ENCODE measurements around the gene ARMC3.

ARMC3 gene

DNA sequence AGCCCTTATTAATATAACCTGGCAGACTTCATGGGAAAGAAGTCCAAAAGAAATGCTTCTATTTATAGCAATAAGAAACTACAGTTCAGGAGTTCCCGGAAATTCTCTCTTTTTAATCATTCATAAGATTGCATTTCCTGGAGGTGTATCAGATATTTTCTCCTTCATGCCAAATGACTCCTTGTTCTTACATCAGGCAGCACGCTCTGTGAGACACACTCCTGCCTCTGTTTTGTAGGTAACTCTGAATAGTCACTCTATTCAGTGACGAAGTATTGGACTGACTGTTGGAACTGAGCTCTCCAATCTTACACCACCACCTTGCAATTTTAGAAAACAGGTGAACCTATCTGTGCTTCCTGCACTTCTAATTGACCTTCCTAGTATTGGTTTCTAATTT lies 88.8 kb downstream of the ARMC3 start:
- no peak overlapping the region for H3K4me3 ChIP-seq (ENCODE audit: low read depth, low read length)
- in situ Hi-C loops (cut with HindIII; ENCODE audit: low sequenced_read_pairs): no loop called here
- no peak for DNase-seq (ENCODE audit: low read depth)
- TF ChIP-seq, protein P1, sequence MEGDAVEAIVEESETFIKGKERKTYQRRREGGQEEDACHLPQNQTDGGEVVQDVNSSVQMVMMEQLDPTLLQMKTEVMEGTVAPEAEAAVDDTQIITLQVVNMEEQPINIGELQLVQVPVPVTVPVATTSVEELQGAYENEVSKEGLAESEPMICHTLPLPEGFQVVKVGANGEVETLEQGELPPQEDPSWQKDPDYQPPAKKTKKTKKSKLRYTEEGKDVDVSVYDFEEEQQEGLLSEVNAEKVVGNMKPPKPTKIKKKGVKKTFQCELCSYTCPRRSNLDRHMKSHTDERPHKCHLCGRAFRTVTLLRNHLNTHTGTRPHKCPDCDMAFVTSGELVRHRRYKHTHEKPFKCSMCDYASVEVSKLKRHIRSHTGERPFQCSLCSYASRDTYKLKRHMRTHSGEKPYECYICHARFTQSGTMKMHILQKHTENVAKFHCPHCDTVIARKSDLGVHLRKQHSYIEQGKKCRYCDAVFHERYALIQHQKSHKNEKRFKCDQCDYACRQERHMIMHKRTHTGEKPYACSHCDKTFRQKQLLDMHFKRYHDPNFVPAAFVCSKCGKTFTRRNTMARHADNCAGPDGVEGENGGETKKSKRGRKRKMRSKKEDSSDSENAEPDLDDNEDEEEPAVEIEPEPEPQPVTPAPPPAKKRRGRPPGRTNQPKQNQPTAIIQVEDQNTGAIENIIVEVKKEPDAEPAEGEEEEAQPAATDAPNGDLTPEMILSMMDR (IDR thresholded peaks at IDR 0.05; ENCODE audit: low read depth, low read length, missing control alignments): no peak

DNA sequence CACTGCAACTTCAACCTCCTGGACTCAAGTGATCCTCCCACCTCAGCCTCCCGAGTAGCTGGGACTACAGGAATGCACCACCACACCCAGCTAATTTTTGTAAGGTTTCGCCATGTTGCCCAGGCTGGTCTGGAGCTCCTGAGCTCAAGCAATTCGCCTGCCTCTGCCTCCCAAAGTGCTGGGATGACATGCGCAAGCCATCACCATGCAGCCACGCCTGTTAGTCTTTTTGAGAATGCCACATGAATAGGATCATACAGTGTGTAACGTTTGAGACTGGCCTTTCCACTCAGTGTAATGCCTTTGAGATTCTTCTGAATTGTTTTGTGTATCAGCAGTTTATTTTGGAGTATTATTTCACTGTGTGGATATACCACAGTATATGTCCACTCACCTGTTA lies 91.8 kb downstream of the ARMC3 start:
- TF ChIP-seq, protein P1 (IDR thresholded peaks at IDR 0.05; ENCODE audit: low read depth, low read length, missing control alignments): no peak
- H3K4me3 ChIP-seq (ENCODE audit: low read depth, low read length): no peak overlapping the region
- no peak for DNase-seq (ENCODE audit: low read depth)
- in situ Hi-C loops (cut with HindIII; ENCODE audit: low sequenced_read_pairs): no loop called here

DNA sequence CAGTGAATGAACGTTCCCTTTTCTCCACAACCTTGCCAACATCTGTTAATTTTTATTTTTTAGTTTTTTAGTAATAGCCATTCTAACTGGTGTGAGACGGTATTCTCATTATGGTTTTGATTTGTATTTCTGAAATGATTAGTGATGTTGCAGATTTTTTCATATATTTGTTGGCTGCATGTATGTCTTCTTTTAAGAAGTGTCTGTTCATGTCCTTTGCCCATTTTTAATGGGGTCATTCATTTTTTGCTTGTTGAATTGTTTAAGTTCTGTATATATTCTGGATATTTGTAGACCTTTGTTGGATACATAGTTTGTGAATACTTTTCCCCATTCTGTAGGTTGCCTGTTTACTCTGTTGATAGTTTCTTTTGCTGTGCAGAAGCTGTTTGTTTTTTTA lies 93.6 kb downstream of the ARMC3 start:
- in situ Hi-C loops (cut with HindIII; ENCODE audit: low sequenced_read_pairs): no loop called here
- TF ChIP-seq, protein P1 (IDR thresholded peaks at IDR 0.05; ENCODE audit: low read depth, low read length, missing control alignments): no peak
- no peak overlapping the region for H3K4me3 ChIP-seq (ENCODE audit: low read depth, low read length)
- DNase-seq (ENCODE audit: low read depth): no peak

GRCh38 chr10:23024002-23024401 lies 96.1 kb downstream of the ARMC3 start:
- H3K4me3 ChIP-seq (ENCODE audit: low read depth, low read length): no peak overlapping the region
- no peak for DNase-seq (ENCODE audit: low read depth)
- TF ChIP-seq, protein P1 (IDR thresholded peaks at IDR 0.05; ENCODE audit: low read depth, low read length, missing control alignments): no peak
- in situ Hi-C loops (cut with HindIII; ENCODE audit: low sequenced_read_pairs): no loop called here

- no peak overlapping the region for H3K4me3 ChIP-seq (ENCODE audit: low read depth, low read length)
- no peak for DNase-seq (ENCODE audit: low read depth)
- in situ Hi-C loops (cut with HindIII; ENCODE audit: low sequenced_read_pairs): no loop called here
- TF ChIP-seq, protein P1 (IDR thresholded peaks at IDR 0.05; ENCODE audit: low read depth, low read length, missing control alignments): no peak
These were observed 103.5 kb downstream of the ARMC3 start for GRCh38 chr10:23031318-23031717.

GRCh38 chr10:23034790-23035189 lies 106.9 kb downstream of the ARMC3 start:
- no peak overlapping the region for H3K4me3 ChIP-seq (ENCODE audit: low read depth, low read length)
- in situ Hi-C loops (cut with HindIII; ENCODE audit: low sequenced_read_pairs): no loop called here
- TF ChIP-seq, protein P1 (IDR thresholded peaks at IDR 0.05; ENCODE audit: low read depth, low read length, missing control alignments): no peak
- DNase-seq (ENCODE audit: low read depth): no peak

- TF ChIP-seq, protein P1 (IDR thresholded peaks at IDR 0.05; ENCODE audit: low read depth, low read length, missing control alignments): peak; percentile 36
- in situ Hi-C loops (cut with HindIII; ENCODE audit: low sequenced_read_pairs): no loop called here
- no peak overlapping the region for H3K4me3 ChIP-seq (ENCODE audit: low read depth, low read length)
- no peak for DNase-seq (ENCODE audit: low read depth)
These were observed 107.7 kb downstream of the ARMC3 start for GRCh38 chr10:23035569-23035968.
